COLO668 (cell line): Measurements from ENCODE around the gene GRIK1.

Experiments used
- DNase-seq: peaks from one replicate; lab custom pipeline; 2025; ENCODE audit not compliant: unreplicated experiment; lab: John Stamatoyannopoulos, UW

The GRIK1 gene

GRCh38 chr21:29721221-29721620 is 218.6 kb downstream of the GRIK1 start:
- DNase-seq = no peak

GRCh38 chr21:29719521-29719920 is 220.3 kb downstream of the GRIK1 start:
- DNase-seq = no peak

- peak; percentile 86 for DNase-seq
Measured at GRCh38 chr21:29718081-29718815, 221.5 kb downstream of the GRIK1 start.

GRCh38 chr21:29717659-29718058 is 222.1 kb downstream of the GRIK1 start:
- no peak for DNase-seq

- DNase-seq = no peak
Measured at GRCh38 chr21:29716753-29717152, 223.0 kb downstream of the GRIK1 start.

- no peak for DNase-seq
Measured at GRCh38 chr21:29715089-29715488, 224.7 kb downstream of the GRIK1 start.

GRCh38 chr21:29712818-29713217 is 227.0 kb downstream of the GRIK1 start:
- DNase-seq = no peak

GRCh38 chr21:29711236-29711635 is 228.6 kb downstream of the GRIK1 start:
- no peak for DNase-seq

GRCh38 chr21:29710498-29710897 is 229.3 kb downstream of the GRIK1 start:
- DNase-seq = no peak

GRCh38 chr21:29708401-29708800 is 231.4 kb downstream of the GRIK1 start:
- DNase-seq = no peak

- DNase-seq = no peak
Measured at GRCh38 chr21:29704719-29705118, 235.1 kb downstream of the GRIK1 start.

- DNase-seq = no peak
Measured at GRCh38 chr21:29701676-29702075, 238.1 kb downstream of the GRIK1 start.

GRCh38 chr21:29697555-29698193 is 242.1 kb downstream of the GRIK1 start:
- no peak for DNase-seq

- DNase-seq = no peak
Measured at GRCh38 chr21:29696937-29697336, 242.9 kb downstream of the GRIK1 start.

- DNase-seq = no peak
Measured at GRCh38 chr21:29691616-29692491, 247.9 kb downstream of the GRIK1 start.

- no peak for DNase-seq
Measured at GRCh38 chr21:29689753-29690152, 250.0 kb downstream of the GRIK1 start.

GRCh38 chr21:29684106-29684505 is 255.7 kb downstream of the GRIK1 start:
- DNase-seq = no peak

- DNase-seq = no peak
Measured at GRCh38 chr21:29682800-29683199, 257.0 kb downstream of the GRIK1 start.

GRCh38 chr21:29680273-29680672 is 259.5 kb downstream of the GRIK1 start:
- no peak for DNase-seq

- no peak for DNase-seq
Measured at GRCh38 chr21:29678626-29679025, 261.2 kb downstream of the GRIK1 start.

- no peak for DNase-seq
Measured at GRCh38 chr21:29677326-29677725, 262.5 kb downstream of the GRIK1 start.

GRCh38 chr21:29676395-29676794 is 263.4 kb downstream of the GRIK1 start:
- DNase-seq = no peak
